Lung (tissue), 12 donors: ENCODE measurements around the gene SESN1. TPM values are rescaled to one million over a fixed set of nuclear protein-coding genes. Genes with fewer than 3 reads are reported as not detected.

Experiments
- ATAC-seq: fragments of 200-7000 bp; cut with Tn5 transposase; one replicate; pipeline ENCODE4 v1.9.1; 2020; ENCODE audit warnings: moderate number of reproducible peaks; ENCODE audit not compliant: insufficient read depth, low FRiP score
- DNase-seq, 3 donors: peaks; one replicate each; pipeline ENCODE4 v3.0.0-alpha.2; 2013 to 2017
- H3K27ac ChIP-seq, 2 donors: one replicate each; pipeline ENCODE4 v1.5.1; 2013; ENCODE audit warnings: mild to moderate bottlenecking in 2 of 2, moderate library complexity in 2 of 2, control low read depth in 1 of 2, inconsistent platforms in 1 of 2, low read depth in 1 of 2, low read length in 1 of 2
- H3K27me3 ChIP-seq, 3 donors: one replicate each; pipeline ENCODE4 v1.5.1; 2013; ENCODE audit warnings: low read length in 2 of 3; ENCODE audit not compliant: control insufficient read depth in 3 of 3, insufficient read depth in 3 of 3
- H3K36me3 ChIP-seq, 4 donors: one replicate each; pipeline ENCODE4 v1.5.1; 2013; ENCODE audit warnings: low read length in 4 of 4, mild to moderate bottlenecking in 1 of 4, moderate library complexity in 1 of 4; ENCODE audit not compliant: control insufficient read depth in 4 of 4, insufficient read depth in 4 of 4
- H3K4me1 ChIP-seq, 5 donors: one replicate each; pipeline ENCODE4 v1.5.1; 2013; ENCODE audit warnings: low read length in 5 of 5, mild to moderate bottlenecking in 2 of 5, moderate library complexity in 1 of 5; ENCODE audit not compliant: control insufficient read depth in 5 of 5, insufficient read depth in 5 of 5
- H3K4me3 ChIP-seq: one replicate; pipeline ENCODE4 v1.5.1; 2013; ENCODE audit warnings: mild to moderate bottlenecking, control low read depth, moderate library complexity
- H3K9ac ChIP-seq, 2 donors: one replicate each; pipeline ENCODE4 v1.5.1; 2013; ENCODE audit warnings: low read length in 2 of 2, control low read depth in 1 of 2; ENCODE audit not compliant: insufficient read depth in 1 of 2
- H3K9me3 ChIP-seq, 4 donors: one replicate each; pipeline ENCODE4 v1.5.1; 2013; ENCODE audit warnings: low read length in 3 of 4, mild to moderate bottlenecking in 1 of 4, moderate library complexity in 1 of 4; ENCODE audit not compliant: control insufficient read depth in 4 of 4, insufficient read depth in 3 of 4
- WGBS, 2 donors: extraction: QIAGEN DNeasy Blood & Tissue Kit; methylation state at CpG; one replicate each; pipeline ENCODE4 v1.1.7; 2013; 5-methylcytosine and 5-hydroxymethylcytosine counted together
- polyA plus RNA-seq, 2 donors: library from polyadenylated mRNA; stranded (reverse); fragments of 200-250 nt; gene quantifications; one replicate each; pipeline ENCODE4 v1.2.1, GENCODE V29; 2013
- total RNA-seq, 2 donors: library from RNA; depleted of rRNA in 1 of 2; stranded (reverse); fragments of >200 nt in 1 of 2; gene quantifications; one replicate each; pipeline ENCODE4 v1.2.1, GENCODE V29; 2014 to 2021
- TF ChIP-seq, protein P1 (sequence below): IDR thresholded peaks from 2 replicates; pipeline ENCODE4 v1.5.1; 2012; ENCODE audit warnings: mild to moderate bottlenecking; ENCODE audit errors: control extremely low read depth, extremely low read depth
- donor health status: control.
- donor health status: control.
- donor health status: Bipolar disorder and iron deficiency.
- donor health status: healthy.
- donor health status: DM: yes; HTN: yes; CAD: no.

SESN1 gene
- total and polyA plus RNA-seq, 4 donors: 12.9 to 69.8 (median 21.0) TPM

DNA sequence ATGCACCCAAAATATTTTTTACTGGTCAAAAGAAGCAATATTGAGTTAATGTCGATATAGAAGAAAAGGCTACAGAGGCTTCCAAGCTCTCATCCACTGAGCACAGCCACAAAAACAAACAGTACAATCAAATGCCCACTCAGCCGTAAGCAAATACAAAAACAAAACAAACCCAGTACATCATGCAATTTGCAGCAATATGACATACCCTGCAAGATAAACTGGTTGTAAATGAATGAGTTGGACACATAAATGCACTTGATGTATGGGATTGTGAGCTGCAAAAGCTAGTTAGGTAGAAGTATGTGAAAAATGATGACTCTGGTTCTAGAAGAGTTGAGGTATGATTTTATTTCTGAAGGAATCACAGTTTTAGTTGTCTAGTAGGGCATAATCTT is 83.9 kb downstream of the SESN1 start:
- H3K36me3 ChIP-seq: peaks cover 0 to 5% (median under 1%) of the 10 kb centered on the region in 4 donors
- TF ChIP-seq, protein P1, sequence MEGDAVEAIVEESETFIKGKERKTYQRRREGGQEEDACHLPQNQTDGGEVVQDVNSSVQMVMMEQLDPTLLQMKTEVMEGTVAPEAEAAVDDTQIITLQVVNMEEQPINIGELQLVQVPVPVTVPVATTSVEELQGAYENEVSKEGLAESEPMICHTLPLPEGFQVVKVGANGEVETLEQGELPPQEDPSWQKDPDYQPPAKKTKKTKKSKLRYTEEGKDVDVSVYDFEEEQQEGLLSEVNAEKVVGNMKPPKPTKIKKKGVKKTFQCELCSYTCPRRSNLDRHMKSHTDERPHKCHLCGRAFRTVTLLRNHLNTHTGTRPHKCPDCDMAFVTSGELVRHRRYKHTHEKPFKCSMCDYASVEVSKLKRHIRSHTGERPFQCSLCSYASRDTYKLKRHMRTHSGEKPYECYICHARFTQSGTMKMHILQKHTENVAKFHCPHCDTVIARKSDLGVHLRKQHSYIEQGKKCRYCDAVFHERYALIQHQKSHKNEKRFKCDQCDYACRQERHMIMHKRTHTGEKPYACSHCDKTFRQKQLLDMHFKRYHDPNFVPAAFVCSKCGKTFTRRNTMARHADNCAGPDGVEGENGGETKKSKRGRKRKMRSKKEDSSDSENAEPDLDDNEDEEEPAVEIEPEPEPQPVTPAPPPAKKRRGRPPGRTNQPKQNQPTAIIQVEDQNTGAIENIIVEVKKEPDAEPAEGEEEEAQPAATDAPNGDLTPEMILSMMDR: no peak
- ATAC-seq: no peak
- no peak overlapping the region for H3K4me3 ChIP-seq
- WGBS, 2 donors: 64 to 74% methylated on average over 2 of the region's 2 CpGs
- DNase-seq: no peak
- no peaks in the 10 kb centered on the region for H3K27me3 ChIP-seq
- peaks cover 0 to 14% (median 13%) of the 10 kb centered on the region in 5 donors for H3K4me1 ChIP-seq
- H3K9me3 ChIP-seq: no peaks in the 10 kb centered on the region
- H3K9ac ChIP-seq: peak overlapping the region in 1 of 2 donors; percentile 96
- H3K27ac ChIP-seq: peak overlapping the region in 1 of 2 donors; percentile 98

DNA sequence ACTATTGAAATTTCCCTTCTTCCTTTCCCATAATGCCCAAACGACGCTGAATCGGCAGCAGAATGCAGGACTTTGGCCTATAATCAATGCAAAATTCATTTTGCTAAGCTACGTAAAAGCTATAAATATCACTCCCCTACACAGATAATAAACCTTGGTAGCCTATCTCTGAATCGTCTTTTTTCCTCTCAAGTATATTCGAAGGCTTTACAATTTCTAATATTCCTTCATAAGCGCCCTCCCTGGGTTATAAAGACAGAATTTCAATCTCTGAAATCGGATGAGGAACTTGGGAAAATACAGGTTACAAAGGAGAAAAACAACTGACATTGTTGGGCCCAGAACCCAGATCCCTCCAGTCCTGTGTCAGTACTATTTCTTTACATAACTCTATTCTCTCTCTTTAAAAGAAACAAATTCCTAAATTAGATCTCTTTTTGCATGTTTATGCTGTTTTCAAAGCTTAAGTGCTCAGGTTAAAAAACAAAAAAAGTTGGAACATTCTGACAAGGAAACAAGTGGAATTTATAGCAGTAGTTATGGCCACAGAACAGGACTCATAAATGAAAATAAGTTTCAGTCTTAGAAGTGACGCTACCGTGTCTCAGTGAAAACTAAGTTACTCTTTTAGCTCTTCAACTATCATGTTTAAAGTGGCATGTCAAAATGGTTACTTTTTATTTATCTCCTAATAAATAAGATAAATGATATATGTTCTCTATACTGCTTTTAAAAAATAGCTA is 84.5 kb downstream of the SESN1 start:
- Histone ChIP-seq H3K4me3 (peak overlapping the region; percentile 86), H3K27ac (peak overlapping the region; percentile 98 to 100), H3K36me3 (peaks cover 0 to 5% (median under 1%) of the 10 kb centered on the region in 4 donors), H3K4me1 (peaks cover 0 to 15% (median 13%) of the 10 kb centered on the region in 5 donors), H3K27me3 (no peaks in the 10 kb centered on the region), H3K9me3 (no peaks in the 10 kb centered on the region), H3K9ac (peak overlapping the region; percentile 55 to 96)
- TF ChIP-seq, protein P1: no peak
- WGBS, 2 donors: 10 to 12% methylated on average over 10 of the region's 10 CpGs
- ATAC-seq (no peak), DNase-seq (peak in 1 of 3 donors; percentile 17)

DNA sequence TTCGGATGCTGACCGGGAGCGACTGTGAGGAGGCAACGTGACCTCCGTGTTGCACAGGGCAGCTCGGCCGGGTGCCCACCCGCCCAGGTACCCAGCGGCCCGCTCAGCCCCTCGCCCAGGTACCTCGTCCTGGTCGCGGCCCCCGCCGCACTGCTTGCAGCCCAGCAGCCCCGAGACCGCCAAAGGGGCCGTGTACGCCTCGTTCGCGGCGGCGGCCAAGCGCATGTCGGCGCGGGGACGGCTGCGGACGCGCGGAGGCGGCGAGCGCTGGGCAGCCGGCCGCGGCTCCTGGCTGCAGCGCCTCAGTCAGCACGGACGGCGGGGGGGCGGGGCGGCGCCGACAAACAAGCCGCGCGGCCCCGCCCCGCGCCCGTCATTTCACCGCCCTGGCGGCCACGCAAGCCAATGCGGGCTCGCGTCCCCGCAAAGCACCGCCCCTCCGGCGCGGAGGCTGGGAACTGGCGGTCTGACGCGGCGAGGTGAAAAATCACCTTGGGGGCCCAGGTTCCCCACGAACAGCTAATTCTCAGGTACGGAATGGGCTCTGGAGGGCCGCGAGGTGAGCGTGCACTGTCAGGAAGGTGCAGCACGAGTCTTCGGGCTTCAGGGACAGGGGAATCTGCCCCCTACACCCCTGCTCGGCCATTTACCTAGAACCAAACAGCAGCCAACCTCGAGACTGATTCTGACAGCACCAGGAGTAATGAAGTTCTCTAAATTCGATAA is 85.2 kb downstream of the SESN1 start:
- ATAC-seq (peak; percentile 98), DNase-seq (peak; percentile 92 to 97 (median 94))
- Histone ChIP-seq H3K27me3 (no peaks in the 10 kb centered on the region), H3K4me1 (peaks cover 0 to 16% (median 10%) of the 10 kb centered on the region in 5 donors), H3K4me3 (peak overlapping the region; percentile 94), H3K9me3 (no peaks in the 10 kb centered on the region), H3K36me3 (peaks cover 0 to 5% (median under 1%) of the 10 kb centered on the region in 4 donors), H3K27ac (peak overlapping the region; percentile 98 to 100), H3K9ac (peak overlapping the region; percentile 87 to 99)
- TF ChIP-seq, protein P1: no peak
- WGBS, 2 donors: 0% methylated on average over 60 to 80 of the region's 80 CpGs
